ENCODE data around the gene RUSF1.
A peak's percentile ranks its signal among the peaks of the same experiment; 100 is the strongest.
"Not testable (repeated sequence)": the region's sequence is repeated elsewhere in the genome, so short reads cannot be mapped to it uniquely, and the experiment has no call there.

RUSF1 gene

GRCh38 chr16:31485571-31485970, 22.6 kb downstream of the RUSF1 start:
- DNase-seq, result no peak

DNA sequence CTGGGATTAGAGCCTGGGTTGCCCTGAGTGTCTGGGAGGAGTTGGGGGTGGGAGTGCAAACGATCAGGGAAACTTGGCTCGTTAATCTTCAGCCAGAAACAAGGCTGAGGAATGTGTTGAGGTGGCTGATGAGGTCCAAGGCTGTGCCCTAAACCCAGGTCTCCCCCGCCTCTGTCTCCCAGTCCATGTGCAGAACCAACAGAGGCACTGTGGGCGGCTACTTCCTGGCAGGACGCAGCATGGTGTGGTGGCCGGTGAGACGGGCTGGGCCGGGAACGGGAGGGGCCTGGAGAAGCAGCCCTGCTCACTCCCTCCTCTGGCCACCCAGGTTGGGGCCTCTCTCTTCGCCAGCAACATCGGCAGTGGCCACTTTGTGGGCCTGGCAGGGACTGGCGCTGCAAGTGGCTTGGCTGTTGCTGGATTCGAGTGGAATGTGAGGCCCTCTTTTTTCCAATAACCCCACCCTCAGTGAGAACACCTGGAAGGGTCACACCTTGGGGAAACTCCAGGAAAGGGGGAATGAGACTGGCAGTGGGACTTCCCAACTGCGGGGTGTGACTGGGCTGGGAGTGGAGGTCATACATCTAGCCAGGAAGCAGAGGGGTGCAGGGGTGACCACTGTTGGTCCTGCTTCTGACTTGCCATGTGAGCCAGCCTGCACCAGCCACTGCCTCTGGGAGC, 23.6 kb downstream of the RUSF1 start:
- no peak for DNase-seq

GRCh38 chr16:31484048-31484447, 24.1 kb downstream of the RUSF1 start:
- DNase-seq, result not testable (repeated sequence)

DNA sequence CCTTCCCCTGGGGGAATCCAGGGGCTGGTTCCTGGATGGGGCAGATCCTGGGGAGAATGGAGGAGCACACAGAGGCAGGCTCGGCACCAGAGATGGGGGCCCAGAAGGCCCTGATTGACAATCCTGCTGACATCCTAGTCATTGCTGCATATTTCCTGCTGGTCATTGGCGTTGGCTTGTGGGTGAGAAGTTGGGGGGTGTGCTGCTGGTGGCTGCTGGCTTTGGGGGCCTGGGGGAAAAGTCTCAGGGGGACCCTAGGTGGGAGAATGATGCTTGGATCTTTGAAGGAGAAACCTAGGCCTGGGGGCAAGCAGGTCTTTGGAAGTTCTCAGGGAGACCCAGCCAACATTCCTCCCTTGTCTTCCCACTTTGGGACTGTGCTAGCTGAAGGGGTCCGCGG, 25.1 kb downstream of the RUSF1 start, which contains the start of gene SLC5A2:
SLC5A2 (plus strand) TSS at position 43 of the 400 bp plus-strand sequence; CDS start at position 57, 14 bp downstream.
- DNase-seq, result no peak

DNA sequence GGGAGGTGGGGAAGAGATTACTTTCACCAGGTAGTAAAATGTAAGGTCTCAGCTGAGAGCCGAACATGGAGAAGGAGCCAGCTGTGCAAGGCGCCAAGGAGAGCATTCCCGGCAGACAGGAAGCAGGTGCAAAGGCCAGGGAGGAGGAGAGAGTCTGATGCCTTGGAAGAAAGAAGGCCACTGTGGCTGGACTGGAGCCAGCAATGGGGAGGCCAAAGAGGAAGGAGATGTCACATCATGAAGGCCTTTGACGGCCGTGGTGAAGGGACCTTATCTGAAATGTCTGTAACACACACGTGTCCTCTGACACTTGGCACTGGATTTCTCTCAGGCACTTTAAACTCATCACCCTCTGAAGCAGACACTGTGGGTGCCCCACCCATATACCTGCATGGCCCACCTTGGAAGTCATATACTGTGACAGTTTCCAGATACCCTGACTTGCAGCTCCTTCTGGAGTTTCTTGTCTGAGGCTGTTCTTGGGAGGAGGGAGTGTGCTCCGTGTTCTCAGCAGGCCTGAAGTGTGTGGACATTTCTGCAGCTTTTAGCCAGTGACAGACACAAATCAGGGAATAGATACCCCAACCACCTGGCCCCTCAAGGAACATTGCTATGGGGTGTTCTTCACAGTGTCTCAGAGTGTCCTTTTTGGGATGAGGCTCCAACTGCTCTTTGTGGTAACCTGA, 27.2 kb downstream of the RUSF1 start:
- DNase-seq, result no peak

- no peak for DNase-seq
Observed at GRCh38 chr16:31479751-31480150, 28.4 kb downstream of the RUSF1 start.

DNA sequence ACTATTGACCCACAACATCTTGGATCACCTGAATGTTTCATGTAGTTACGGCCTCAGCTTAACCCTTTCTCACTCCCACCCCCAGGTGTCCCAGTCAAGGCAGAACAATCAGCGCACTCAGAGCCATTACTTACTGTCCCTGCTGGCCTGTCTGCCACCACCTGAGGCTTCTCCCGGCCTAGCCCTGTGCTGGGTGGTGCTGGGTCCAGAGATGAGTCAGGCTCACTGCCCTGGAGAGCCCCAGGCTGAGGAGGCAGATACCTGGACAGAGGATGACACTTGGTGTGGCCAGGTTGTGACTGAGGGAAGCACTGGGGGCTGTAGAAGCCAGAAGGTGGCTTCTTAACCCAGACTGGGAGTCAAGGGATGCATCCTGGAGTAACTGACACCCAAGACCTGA, 29.2 kb downstream of the RUSF1 start:
- no peak for DNase-seq

DNA sequence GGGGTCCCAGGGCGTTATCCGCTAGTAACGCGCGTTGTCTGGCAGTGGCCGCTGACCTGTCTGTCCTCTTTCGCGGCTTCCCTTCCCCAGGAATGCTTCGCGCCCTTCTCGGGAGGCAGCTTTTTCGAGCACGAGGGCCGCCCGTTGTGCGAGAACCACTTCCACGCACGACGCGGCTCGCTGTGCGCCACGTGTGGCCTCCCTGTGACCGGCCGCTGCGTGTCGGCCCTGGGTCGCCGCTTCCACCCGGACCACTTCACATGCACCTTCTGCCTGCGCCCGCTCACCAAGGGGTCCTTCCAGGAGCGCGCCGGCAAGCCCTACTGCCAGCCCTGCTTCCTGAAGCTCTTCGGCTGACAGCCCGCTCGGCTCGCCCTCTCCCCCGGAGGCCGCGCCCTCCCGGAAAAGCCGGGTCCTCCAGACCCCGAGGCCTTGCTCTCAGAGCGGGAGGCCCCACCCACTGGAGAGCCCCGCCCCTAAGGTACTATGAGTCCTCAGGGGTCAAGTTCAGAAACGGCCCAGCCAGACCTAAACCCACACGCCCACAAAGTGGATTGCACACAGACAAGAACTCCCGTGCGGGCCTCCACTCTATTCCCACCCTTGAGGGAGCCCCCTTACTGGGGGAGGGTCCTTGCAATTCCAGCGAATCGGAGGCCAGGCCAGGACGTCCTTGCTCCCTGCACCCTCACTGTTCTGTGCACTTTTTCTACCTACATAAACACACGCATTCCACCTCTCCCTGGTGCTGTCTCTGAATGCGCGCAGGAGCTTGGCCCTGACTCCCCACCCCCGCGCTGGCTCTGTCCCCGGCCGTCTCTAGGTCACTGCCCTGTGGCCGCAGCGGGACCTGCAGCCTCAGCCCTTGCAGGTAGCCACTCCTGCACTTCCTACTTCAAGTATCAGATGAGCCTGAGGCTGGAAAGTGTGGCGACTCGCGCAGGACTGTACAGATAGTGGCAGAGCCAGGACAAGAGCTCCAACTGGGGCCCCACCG, 30.7 kb downstream of the RUSF1 start:
- no peak for DNase-seq

DNA sequence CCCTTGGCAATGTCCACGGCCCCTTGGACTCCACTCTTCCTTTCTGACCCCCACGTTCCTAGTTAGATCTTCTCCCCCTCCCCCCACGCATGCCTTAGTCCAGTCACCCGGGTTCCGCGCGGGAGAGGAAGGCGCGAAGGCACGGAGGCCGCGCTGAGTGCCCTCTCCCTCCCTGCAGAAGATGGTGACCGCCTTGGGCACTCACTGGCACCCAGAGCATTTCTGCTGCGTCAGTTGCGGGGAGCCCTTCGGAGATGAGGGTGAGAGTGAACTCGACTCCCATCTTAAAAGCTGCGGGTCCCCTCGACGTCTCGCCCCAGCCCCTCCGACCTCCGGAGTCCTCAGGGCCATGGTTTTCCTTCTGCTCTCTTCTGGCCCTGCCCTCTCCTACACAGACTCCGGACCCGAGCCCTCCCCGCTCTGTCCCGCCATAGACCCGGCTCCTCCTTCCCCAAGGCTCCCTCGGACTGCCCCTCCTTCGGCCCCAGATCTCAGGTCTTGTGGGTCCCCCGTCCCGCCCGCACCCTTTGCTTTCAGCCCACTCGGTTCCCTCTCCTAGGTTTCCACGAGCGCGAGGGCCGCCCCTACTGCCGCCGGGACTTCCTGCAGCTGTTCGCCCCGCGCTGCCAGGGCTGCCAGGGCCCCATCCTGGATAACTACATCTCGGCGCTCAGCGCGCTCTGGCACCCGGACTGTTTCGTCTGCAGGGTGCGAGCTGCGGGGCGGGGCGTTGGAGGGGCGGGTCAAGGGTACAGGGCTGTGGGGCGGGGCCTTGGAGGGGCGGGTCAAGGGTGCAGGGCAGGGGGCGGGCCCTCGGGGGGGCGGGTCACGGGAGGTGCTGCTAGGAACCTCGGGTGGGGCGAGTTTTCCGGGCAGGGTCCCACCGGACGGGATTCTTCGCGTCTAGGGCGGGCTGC, 31.6 kb downstream of the RUSF1 start:
- peak; percentile 78 to 91 (median 84) for DNase-seq

DNA sequence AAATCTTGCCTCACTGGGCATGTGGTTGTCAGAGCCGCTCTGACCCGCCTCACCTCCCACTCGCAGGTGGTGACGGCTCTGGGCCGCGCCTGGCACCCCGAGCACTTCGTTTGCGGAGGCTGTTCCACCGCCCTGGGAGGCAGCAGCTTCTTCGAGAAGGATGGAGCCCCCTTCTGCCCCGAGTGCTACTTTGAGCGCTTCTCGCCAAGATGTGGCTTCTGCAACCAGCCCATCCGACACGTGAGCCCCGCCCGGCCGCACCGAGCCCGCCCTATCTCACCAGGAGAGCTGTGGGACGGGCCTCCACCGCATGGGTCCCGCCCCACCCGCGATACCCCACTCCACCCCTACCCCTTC, 32.3 kb downstream of the RUSF1 start:
- no peak for DNase-seq

DNA sequence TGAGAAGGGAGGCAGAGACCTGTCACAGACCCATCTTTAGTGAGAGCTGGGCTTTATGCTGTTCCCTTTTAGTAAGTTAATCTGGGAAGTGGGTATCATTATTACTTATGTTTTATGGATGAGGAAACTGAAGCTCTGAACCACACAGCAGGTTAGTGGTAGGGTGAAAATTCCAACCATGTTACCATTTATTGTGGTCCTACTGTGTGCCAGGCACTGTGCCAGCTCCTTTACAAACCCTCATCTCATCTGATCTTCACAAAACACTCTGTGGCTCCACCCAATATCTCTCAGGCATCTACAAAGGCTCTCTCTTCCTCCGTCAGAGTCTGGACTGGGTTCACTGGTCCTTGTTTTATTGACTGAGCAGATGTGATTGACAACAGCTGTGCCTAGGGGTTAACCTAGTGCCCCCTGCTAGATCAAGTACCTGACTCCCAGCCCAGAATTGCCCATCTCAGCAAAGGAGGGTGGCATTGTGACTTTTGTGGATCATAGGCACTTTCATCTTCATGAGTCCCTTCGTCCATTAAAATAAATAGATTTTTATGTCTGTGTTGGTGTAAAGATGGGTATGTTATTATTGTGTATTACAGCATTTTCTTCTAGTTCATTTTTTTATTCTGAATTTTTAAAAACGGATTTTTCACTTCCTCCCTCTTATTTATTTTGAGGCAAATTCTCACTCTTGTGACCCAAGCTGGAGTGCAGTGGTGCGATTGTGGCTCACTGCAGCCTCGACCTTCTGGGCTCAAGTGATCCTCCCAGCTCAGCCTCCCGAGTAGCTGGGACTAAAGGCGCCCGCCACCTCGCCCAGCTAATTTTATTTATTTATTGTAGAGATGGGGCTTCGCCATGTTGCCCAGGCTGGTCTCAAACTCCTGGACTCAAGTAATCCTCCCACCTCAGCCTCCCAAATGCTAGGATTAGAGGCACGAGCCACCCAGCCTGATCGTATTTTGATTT, 33.1 kb downstream of the RUSF1 start:
- DNase-seq, result no peak

DNA sequence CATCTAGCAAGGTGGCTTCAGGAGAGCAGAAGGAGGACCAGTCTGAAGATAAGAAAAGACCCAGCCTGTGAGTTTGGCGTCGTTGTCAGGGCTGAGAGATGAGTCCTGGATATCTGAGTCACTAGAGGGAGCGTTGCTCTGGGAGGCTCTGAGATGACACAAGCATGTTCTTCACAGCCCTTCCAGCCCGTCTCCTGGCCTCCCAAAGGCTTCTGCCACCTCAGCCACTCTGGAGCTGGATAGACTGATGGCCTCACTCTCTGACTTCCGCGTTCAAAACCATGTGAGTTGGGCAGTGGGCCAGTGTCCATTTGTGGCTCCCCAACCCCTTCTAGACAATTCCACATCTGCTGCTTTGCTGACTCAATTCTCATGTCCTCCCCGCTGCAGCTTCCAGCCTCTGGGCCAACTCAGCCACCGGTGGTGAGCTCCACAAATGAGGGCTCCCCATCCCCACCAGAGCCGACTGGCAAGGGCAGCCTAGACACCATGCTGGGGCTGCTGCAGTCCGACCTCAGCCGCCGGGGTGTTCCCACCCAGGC, 33.9 kb downstream of the RUSF1 start:
- no peak for DNase-seq

- DNase-seq, result no peak
Observed at GRCh38 chr16:31473264-31473984, 34.8 kb downstream of the RUSF1 start.

DNA sequence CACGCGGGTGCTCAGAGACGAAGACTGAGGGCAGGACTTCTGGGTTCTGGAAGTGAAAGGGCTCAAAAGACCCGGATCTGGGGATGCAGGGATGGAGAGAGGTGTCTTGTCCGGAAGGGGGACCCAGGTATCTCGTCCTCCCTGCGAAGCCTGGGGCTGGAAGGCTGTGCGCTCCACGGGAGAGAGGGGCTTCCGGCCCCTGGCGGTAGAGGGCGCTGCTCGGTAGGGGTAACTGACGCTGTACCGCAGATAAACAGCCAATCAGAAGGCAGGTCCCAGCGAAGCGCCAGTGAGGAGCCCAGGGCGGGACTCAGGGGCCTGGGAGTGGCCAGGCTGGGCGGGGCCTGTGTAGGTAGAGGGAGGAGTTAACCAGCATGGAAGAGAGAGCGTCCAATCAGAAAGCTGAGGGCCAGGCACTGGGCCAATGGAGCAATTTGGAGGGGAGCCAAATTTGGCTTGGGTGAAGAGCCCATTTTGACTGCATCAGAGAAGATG, 35.4 kb downstream of the RUSF1 start:
- DNase-seq, result no peak

DNA sequence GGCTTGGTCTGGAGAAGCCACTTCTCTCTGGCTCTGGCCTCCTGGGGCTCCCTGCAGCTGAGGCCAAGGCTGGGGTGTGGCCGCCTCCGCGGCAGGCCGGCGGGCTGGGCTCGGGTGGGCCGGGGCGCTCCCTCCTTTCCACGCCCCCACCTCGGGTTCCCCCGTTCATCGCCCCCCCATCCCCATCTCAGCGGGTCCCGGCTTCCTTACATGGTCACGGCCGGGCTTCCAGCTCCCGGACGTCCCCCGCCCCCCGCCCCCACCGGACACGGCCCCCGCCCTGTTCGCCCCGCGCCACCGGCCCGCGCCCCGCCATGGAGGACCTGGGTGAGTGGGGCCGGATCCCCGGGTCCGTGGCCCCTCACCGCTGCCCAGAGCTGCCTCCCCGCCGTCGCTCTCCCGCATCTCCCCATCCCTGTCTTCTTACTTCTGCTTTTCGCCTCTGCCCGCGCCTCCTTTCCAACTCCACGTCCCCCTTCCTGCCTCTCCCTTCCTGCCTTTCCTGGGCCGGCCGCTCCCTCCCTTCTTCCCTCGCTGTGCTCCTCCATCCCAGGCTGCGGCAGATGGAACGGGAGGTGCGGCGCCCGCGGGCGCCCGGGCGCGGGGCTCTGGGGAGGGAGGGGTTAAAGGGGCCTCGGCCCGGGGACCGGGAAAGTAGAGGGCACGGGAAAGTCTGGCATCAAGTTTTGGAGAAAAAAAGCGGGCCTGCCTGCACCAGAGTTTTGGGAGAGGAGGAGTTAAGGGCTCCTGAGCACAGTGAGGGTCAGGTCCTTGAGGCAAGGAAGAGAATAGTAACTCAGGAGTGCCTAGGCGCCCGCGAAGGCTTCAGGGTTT, 36.1 kb downstream of the RUSF1 start, which contains the start of gene TGFB1I1:
TGFB1I1 (plus strand) TSS at position 278 of the 834 bp plus-strand sequence; CDS start at position 315, 37 bp downstream.
- DNase-seq, result no peak

GRCh38 chr16:31471241-31471874, 36.8 kb downstream of the RUSF1 start:
- DNase-seq, result no peak

DNA sequence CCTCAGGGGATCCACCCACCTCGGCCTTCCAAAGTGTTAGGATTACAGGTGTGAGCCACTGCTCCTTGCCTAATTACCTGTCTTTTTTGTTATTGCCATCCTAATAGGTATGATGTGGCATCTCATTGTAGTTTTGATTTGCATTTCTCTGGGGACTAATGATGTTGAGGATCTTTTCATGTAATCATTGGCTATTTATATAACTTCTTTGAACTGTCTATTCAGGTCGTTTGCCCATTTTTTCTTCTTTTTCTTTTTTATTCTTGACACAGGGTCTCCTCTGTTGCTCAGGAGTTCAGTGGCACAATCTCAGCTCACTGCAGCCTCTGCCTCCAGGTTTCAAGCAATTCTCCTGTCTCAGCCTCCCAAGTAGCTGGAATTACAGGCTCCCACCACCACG, 37.6 kb downstream of the RUSF1 start:
- DNase-seq, result no peak

GRCh38 chr16:31467858-31468257, 40.3 kb downstream of the RUSF1 start:
- DNase-seq, result no peak
